NCI-H1092 treated with DMSO at 0.1 percent for 48 hours (cell line): ENCODE results near the gene FXYD6.

Experiments used
- DNase-seq: peaks from one replicate; lab custom pipeline; 2025; lab: John Stamatoyannopoulos, UW

Gene FXYD6

DNA sequence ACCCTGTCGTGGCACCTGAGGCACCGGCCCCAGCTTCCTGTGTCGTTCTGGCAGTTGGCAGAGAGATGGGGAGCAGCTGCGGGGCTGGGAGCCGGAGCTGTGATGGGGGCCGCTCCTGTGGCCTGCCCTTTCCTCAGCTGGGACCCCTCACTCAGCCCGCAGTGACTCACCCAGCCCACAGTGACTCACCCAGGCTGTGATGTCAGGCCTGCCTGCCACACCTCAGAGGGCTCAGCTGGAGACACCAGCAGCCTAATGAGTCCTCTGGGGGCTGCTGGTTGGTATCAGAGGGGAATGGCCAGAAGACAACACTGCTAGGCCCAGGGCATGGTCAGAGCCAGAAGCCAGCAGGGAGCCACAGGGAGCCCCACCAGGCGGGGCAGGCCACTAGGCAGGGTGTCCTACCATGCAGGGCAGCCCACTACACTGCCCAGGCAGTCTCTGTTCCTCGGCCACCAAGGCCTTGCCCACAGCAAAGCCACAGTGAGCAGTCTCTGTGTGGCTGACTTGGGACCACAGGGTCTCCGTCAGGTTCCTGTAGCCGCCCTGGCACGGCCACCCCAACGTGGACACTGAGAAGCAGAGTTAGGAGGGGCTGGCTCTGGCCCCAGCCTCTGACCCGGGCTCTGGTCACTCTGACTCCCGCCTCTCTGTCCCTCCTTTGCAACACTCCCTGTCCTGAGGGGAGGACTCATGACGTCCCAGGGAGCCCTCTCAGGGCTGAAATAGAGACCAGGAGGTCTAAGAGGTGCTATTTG, 47.7 kb downstream of the FXYD6 start:
- no peak for DNase-seq

DNA sequence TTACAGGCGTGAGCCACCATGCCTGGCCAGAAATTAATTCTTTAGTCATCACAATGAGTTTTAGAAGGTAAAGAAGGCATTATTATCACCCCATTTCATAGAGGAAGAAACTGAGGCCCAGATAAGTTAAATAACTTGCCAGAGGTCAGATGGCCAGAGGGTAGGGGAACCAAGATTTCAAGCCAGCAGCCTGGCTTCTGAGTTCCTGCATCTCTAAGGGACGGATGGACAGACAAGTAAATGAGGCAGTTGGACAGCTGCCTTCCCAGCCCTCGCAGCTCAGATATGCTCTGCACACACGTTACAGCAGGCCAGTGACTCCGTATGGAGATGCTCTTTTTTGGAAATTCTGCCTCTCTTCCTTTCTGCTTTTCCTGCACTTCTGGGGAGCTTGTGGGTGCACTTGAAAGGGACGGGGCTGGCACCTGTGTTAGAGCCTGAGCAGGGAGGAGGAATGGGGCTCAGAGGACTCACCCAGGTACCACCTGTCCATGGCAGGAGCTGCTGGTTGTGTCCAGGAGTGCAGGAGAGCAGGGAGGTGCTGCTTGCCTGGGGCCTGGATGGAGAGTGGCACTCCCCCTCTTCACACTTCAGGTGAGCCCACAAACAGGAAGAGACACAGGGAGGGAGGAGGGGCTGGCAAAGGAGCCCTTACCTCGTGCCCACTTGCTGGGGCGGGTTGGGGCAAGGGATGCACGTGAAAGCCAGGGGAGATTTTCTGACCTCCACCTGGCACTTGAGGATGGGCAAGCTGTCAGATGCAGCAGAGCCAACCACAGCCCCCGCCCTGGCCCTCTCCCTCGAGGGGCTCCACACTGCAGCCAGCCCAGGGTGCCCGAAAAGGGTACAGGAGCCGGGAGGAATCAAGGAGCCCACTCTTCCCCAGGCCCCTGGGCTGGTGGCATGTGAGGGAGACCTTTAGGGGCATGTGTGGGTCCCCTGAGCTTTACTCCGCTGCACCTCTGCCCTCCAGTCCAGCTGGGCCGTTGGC, 48.6 kb downstream of the FXYD6 start:
- DNase-seq: no peak

DNA sequence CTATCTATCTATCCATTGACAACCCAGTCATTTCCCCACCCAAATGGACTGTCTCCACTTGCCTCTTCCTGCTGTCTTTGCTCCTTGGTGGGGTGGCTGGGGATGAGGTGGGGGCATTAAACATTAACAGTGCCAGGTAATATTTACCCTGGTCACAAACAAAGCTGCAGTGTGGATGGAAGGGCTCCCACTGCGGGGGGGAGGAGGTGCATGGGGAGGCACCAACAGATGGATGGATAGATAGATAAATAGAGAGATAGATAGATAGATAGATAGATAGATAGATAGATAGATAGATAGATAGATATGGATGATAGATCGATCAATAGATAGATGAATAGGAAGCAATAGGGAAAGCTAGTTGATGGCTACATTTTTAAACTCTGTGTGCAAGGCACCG, 49.6 kb downstream of the FXYD6 start:
- DNase-seq: no peak

DNA sequence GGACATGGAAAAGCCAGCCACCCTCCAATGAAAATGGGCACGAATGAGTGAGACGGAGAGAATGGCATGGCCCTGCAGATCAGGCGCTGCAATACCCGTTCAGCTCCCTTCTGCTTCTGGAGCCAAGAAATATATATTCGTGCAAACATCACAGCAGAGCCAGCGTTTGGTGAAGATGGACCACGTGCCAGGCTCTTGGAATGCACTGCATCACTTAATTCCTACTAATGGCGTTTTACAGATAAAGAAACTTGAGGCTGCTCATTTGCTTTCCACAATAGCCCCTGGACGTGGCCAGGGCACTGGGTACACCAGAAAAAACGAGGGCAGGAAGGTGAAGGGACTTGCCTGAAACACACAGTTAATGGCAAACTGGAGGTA, 50.3 kb downstream of the FXYD6 start:
- DNase-seq: no peak

DNA sequence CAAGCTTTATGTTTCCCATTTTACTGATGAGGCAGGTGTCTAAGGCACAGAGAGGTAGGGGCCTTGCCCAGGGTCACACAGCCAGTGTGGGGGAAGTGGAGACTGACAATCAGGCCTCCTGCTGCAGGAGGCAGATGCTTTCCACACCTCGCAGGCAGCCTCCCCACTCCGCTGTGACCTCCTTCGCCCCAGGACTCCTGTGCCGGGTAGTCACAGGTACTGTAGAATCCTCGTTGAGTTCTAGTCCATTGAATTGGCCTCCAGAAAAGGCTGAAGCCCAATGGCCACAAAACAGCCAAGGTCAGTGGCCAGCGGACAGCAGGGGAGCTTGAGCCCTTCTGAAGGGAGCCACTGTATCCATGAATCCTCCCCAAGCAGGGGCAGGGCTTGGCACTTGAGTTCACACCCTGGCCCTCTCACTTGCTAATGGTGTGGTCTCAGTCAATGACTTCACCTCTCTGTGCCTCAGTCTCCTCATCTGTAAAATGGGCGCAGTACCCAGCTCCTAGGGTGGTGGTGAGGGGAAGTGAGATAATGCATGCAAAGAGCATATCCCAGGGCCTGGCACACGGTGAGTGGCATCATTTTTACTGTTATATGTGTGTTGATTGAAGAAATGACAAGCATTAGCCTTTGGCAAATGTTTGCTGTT, 50.8 kb downstream of the FXYD6 start:
- no peak for DNase-seq

DNA sequence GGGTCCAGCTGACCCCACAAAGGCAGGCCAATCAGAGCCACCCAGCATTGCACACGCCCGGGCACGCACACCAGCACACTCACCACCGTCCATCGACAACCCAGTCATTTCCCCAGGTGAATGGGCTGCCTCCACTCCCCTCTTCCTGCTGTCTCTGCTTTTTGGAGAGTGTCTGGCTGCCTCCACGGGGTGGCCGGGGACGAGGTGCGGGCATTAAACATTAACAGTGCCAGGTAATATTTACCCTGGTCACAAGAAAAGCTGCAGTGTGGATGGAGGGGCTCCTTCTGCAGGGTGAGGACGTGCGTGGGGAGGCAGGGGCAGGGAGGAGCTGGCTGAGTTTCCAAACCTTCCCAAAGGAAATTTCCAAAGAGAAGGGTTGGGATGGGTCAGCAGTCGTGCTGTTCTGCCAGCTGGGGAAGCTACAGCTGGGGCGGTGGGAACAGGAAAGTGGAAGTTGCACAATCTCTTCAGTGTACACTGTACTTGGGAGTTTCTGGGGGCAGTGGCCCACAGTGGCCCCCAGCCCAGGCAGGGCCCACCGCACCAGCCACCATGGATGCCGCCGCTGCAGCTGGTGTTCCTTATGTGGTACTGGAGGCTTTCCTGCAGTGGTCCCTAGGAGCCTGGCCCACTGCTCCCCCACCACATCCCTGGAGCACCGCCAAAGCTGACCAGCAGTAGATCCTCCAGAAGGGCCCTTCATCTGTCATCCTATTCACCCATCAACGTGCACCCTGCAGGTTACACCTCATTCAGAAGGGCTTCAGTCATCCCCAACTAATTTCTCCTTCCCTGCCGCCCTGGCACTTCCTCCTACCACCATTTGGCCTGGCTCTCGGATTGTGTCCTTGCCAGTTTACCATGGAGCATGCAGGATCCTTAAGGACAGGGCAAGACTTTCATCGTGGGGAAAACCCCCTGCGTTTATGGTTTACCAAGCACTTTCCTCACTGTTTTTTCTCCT, 51.6 kb downstream of the FXYD6 start, which contains the start of gene FXYD2:
FXYD2 (minus strand) TSS at position 174 of the 967 bp plus-strand sequence; CDS start at position 108, 66 bp downstream.
- DNase-seq: peak; percentile 50

DNA sequence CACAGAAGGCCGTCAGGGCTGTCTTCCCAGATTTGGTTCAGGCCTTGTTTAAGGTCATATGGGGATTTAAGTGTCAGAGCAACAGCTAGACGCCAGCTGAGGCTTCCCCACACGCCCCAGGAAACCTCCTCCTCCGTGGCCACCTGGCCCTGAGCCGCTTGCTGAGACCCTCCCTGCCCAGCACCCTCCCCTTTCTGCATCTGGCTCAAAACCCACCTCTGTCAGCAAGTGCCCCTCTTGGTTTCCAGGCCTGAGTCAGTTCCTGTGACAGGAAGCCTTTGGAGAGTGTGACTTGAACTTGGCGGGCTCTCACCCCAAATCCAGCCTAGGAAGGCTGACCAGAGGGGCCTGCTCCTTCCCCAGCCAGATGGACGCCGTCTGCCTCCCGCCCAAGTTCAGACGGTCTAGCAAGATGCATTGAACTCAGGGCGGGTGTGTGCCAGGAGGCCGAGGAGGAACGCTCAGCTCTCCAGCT, 52.5 kb downstream of the FXYD6 start:
- DNase-seq: no peak

DNA sequence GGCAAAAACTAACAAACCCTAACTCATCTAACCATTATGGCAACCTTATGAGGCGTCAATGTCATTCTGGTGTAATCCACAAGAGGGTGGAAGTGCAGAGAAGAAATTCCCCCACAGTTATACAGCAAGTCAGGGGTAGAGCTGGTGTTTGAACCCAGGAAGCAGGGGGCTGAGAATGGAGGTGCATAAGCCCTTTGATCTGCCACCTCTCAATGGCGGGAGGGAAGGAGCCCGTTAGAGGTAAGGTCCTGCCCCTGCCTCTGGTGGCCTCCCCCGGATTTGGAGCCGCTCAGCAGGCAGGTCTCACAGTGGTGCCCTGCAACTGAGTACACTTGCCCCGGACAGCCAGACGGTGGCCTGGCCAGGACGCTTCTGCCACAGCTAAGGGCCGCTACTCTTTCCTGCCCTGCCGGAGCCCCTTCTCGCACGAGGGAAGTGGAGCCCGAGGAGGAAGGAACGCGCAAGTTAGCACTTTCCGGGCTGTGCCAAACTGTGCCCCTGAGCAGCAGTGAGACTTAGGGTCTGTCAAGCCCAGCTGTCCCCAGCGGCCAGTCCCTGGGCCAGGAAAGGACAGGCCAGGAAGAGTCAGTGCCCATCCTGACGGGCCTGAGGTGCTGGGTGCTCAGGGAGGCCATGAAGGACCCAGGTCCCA, 53.0 kb downstream of the FXYD6 start:
- DNase-seq: no peak

DNA sequence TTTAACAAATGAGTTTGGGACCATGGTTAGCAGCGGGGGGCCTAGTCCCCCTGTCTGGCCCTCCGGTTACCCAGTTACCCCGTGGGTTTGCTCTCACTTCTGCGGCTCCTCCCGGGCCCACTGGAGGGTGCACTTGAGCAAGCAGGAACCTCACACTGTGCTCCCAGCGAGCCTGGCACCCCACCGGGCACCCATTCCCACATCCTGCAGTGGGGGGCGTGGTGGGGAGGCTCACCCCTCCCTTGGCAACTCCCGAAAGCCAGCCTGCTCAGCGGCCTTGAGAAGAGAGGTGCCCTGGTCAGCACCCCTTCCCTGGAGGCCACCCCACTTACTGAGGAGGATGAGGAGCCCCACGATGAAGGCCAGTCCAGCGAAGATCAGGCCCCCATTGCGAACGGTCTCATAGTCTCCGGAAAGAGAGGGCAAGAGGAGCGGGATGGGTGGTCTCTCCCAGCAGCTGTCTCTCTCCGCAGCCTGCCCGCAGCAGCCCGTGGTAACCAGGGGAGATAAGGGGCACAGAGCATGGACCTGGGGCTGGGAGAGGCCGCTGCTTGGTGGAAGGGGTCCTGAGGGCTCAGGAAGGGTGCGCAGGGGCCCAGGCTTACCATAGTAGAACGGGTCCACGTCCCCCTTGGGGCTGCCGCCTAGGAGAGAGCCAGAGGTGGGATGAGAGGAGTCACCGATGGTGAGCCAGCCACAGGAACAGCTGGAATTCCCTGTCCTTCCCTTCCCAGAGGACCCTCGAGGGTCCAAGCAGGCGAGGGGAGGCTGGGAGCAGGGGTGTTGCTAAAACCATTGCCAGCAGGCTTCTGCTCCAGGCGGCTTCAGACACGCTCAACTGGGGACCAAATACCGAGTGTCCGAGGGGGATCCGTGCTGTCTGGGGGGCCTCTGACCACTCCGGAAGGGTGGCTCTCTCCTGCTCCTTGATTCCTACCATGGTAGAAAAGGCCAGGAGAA, 54.1 kb downstream of the FXYD6 start:
- DNase-seq: no peak

DNA sequence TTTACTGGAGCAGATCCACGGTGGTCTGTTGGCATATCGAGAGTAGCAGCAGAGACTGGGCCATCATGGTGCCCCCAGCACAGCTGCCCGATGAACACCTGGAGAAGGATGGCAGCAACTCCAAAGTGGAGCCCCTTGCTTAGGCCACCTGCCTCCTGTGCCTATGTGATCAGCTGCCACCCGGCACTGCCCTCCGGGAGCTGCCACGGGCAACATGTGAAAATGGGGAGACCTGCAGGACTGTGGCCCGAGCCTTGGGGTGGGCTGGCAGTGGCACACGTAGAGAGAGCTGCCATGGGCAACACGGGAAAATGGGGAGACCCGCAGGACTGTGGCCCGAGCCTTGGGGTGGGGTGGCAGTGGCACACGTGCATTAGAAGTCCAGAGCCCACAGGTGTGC, 55.0 kb downstream of the FXYD6 start:
- DNase-seq: no peak

DNA sequence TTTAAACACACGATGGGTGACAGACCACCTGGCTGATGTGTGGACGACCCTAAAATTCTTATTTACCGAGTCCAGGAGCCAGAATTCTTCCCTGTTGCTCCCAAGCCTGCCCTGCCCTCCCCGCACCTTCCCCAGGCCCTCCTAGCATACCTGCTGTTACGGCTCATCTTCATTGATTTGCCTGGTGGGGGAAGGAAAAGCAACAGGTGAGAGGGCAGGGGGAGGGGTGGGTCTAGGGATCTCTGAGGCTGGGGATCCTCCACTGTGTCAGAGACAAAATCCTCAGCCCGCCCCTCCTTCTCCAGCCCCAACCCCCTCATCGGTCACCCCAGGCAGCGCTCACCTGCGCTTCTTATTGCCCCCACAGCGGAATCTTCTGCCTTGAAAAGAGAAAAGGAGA, 55.9 kb downstream of the FXYD6 start:
- no peak for DNase-seq

DNA sequence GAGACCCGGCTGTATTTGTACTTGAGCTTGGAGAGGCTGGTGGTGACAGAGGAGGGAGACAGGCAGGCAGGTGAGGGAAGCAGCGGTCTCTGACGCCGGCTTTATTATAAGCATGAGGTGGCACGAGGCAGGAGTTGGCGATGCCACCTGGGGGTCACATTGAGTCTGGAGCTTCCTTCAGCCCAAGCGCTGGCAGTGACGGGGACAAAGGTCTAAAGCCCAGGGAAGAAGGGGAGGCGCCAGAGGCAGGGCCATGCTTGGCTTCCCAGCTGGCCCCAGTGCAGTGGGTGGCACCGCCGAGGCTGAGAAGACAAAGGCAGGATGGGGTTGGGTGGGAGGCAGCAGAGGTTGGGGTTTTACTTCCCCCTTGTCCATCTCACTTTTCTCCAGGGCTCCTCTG, 56.4 kb downstream of the FXYD6 start:
- peak; percentile 63 for DNase-seq

DNA sequence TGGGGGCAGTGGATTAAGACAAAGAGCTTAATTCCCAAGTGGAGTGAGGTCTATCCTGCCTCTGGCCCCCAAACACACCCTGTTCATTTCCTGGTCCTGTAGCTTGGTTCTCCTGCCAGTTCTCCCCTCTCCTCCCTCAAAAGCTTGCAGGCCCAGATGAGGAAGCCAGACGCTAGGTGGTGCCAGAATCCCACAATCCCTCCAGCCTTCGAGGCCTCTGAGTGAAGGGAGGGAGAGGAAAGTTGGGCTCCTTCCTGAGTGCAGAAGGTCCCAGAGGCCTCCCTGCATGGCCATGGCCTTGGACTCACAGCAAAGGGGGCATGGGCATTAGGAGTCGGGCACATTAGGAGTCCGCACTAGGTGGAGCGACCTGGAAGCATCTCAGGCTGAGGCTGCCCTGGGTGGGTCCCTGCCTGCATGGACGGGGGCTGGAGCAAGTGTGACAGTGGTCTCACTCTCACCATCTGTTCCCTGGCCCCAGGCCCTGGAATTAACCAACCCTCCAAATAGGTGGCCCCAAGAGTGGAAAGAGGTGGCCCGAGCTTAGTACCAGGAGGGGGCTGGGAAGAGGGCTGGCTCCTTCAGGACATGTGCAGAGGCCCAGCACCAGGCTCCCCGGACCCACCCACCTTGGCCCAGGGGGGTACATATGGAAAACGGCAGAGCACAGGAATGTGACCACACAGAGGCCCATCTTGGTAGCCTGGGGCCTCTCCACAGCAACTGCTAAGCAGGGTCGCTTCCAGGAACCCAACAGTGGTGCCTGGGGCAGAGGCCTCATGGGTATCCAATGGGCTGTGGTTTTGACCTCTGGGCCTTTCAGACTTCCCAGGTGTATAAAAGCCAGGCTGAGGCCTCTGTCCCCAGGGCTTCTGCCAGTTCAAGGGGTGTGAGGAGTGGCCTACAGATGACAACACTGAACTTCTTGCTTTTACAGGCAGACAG, 57.1 kb downstream of the FXYD6 start:
- DNase-seq: peak; percentile 67

DNA sequence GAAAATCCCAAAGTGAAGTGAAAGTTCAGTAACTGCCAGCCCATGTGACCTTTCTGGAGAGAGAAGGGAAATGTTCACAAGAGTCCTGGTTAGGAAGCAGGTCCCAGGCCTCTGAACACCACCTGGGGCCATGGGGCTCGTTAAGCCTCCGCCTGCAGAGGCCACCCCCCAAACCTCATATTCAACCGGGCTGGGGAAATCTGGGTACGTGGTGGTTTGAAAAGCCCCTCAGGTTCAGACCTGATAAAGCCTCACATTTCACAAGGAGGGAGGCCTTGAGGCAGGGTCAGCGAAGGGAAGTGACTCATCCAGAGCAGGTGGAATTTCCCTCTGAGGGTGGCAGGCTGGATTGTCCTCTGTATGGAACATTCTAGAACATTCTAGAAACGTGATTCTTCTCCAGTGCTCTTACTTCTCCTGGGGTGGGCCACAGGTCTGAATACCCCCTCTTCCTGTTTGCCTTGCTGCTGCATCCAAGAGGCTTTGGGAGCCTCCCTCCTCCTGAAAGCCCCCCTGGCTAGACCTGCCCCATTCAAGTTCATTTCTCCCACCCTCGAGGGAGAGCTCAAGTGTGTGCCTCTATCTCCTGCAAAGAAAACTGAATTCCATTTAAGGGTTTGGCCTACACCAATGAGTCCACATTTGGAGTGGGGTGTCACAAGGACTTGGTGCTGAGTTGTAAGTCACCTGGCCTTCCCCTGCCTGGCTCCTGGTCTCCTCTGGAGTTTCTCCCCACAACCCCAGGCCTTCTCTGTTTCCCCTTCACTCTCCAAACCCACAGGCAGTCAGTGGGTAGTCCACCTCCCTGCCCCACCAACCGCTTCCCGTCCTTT, 58.2 kb downstream of the FXYD6 start:
- no peak for DNase-seq

DNA sequence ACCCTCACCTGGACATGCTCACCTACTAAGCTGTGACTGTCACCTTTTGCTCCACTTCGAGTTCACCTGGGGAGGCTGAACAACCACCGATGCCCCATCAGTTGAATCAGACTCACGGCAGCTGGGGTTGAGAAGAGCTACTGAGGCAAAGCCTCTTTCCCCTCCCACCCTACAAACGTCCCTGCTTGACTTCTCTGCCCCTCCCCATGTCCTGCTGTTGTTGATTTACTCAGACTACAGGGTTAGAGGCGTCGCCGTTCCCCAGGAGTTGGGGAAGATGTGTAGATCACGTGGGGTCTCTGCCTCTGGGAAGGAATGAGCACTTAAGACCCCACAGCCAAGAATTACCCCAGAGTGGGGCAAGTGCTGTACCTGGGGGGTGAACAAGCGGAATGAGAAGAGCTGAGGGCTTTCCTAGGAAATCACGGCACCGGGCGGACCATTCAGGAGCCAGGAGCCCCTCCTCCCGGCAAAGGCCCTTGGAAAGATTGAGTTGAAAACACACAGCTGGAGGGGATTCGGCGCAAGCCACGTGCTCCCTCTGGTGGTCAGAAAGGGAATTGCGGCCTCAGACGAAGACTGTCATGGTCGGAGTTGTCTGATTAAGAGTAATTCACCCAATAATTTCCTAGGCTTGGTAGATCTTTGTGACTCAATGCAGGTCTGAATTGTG, 59.0 kb downstream of the FXYD6 start:
- DNase-seq: peak; percentile 82

DNA sequence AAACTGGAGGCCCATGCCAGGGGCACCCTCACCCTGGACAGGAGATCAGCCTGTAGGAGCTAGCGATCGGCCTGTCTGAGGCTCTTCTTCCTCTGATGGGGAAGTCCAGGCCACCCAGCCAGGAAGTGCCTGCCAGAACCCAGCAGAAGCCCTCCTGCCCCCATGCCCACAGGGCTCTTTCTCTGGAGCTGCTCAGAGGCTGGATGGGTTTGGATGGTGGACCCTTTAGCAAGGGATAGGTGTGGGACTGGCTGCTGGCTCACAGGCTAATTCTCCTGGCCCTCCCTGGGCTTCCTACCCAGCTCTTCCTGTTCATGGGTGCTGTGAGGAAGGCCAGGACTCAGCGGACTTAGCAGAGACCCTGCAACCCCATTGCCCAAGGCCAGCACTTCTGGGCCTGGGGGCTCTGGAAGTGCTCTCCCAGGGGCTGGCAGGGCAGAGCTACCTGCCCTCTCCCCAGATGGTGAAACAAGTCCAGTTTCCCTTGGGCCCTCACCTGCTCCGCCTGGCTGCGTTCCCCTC, 59.6 kb downstream of the FXYD6 start:
- DNase-seq: no peak
